B cell (primary cell): ENCODE results near the gene EDN3. TPM values are rescaled to one million over a fixed set of nuclear protein-coding genes. Genes with fewer than 3 reads are reported as not detected.

ENCODE experiments used
- ATAC-seq: fragments of 200-7000 bp; cut with Tn5 transposase; one replicate; pipeline ENCODE4 v1.10.0; 2021; ENCODE audit warnings: low read depth, mild to moderate bottlenecking, moderate number of reproducible peaks, moderate library complexity
- CTCF ChIA-PET: fragments of 350-600 bp; sonication (Branson Sonifier 250); formaldehyde crosslinking; loops from one replicate; lab custom pipeline; 2021; ENCODE audit warnings: antibody characterized with exemption, inconsistent platforms; lab: Charles Lee
- POLR2A ChIA-PET: fragments of 350-600 bp; sonication (Branson Sonifier 250); formaldehyde crosslinking; loops from one replicate; lab custom pipeline; 2021; ENCODE audit warnings: antibody characterized with exemption; lab: Charles Lee
- DNase-seq: peaks from one replicate; pipeline ENCODE4 v3.0.0; 2013
- H2AFZ ChIP-seq: 2 replicates; pipeline ENCODE4 v1.6.1; 2012; ENCODE audit warnings: mild to moderate bottlenecking, low read depth, low read length; ENCODE audit not compliant: insufficient read depth, poor library complexity, severe bottlenecking
- H3K27ac ChIP-seq, 2 donors: 1 replicate in 1 of 2; 2 replicates in 1 of 2; pipeline ENCODE4 v1.5.1; 2012 to 2013; ENCODE audit warnings: low read length in 2 of 2, mild to moderate bottlenecking in 2 of 2, moderate library complexity in 1 of 2
- H3K27me3 ChIP-seq, 4 experiments: fragments of 200-600 bp in 1 of 4; sonication (generic) in 1 of 4; replicated peaks in 1 of 4; 1 replicate in 2 of 4; 2 replicates in 2 of 4; pipeline versions ENCODE4 v1.6.1 to v1.7.0; 2013 to 2016; ENCODE audit warnings: low read length in 3 of 4, mild to moderate bottlenecking in 2 of 4, mixed read lengths in 1 of 4, moderate library complexity in 1 of 4; ENCODE audit not compliant: insufficient read depth in 4 of 4, control insufficient read depth in 3 of 4; ENCODE audit errors: control extremely low read depth in 1 of 4
- H3K36me3 ChIP-seq, 2 experiments: replicated peaks in 1 of 2; 1 replicate in 1 of 2; 2 replicates in 1 of 2; pipeline versions ENCODE4 v1.6.1 to v1.7.1; 2013; ENCODE audit warnings: low read length in 1 of 2; ENCODE audit not compliant: insufficient read depth in 2 of 2, control insufficient read depth in 1 of 2; ENCODE audit errors: control extremely low read depth in 1 of 2, extremely low read depth in 1 of 2
- H3K4me1 ChIP-seq, 2 donors: fragments of 200-600 bp in 1 of 2; sonication (generic) in 1 of 2; 1 replicate in 1 of 2; 2 replicates in 1 of 2; pipeline versions ENCODE4 v1.5.1 to v1.6.1; 2013 to 2017; ENCODE audit warnings: low read length in 2 of 2; ENCODE audit not compliant: control insufficient read depth in 2 of 2, insufficient read depth in 2 of 2
- H3K4me2 ChIP-seq: replicated peaks from 2 replicates; pipeline ENCODE3; 2012; ENCODE audit warnings: mild to moderate bottlenecking, low read depth, low read length; ENCODE audit not compliant: poor library complexity, severe bottlenecking
- H3K4me3 ChIP-seq, 5 experiments: fragments of 200-600 bp in 1 of 5; sonication (generic) in 1 of 5; 1 replicate in 3 of 5; 2 replicates in 2 of 5; pipeline versions ENCODE4 v1.5.1 to v1.7.0; 2011 to 2016; ENCODE audit warnings: low read length in 4 of 5, mild to moderate bottlenecking in 4 of 5, low read depth in 2 of 5, control low read depth in 1 of 5, moderate library complexity in 1 of 5; ENCODE audit not compliant: insufficient read depth in 1 of 5; ENCODE audit errors: control extremely low read depth in 1 of 5, extremely low read depth in 1 of 5
- H3K79me2 ChIP-seq: fragments of 200-600 bp; sonication (generic); one replicate; pipeline ENCODE4 v1.6.0; 2016; ENCODE audit warnings: low read length; ENCODE audit not compliant: control insufficient read depth, insufficient read depth
- H3K9ac ChIP-seq: fragments of 200-600 bp; sonication (generic); 2 replicates; pipeline ENCODE4 v1.6.1; 2017; ENCODE audit warnings: mild to moderate bottlenecking, low read length, moderate library complexity
- H3K9me3 ChIP-seq, 3 donors: one replicate each; pipeline versions ENCODE4 v1.6.1 to v1.7.1; 2013; ENCODE audit warnings: low read length in 2 of 3; ENCODE audit not compliant: control insufficient read depth in 2 of 3, insufficient read depth in 1 of 3; ENCODE audit errors: control extremely low read depth in 1 of 3
- H4K20me1 ChIP-seq: 2 replicates; pipeline ENCODE4 v1.6.0; 2012; ENCODE audit warnings: mild to moderate bottlenecking, low read length; ENCODE audit not compliant: insufficient read depth, control insufficient read depth, poor library complexity, severe bottlenecking
- H3K27ac Mint-ChIP-seq: one replicate; pipeline ENCODE4 v1.8.0; 2021; ENCODE audit warnings: mixed read lengths
- H3K27me3 Mint-ChIP-seq: one replicate; pipeline ENCODE4 v1.8.0; 2021; ENCODE audit warnings: mixed read lengths
- H3K4me1 Mint-ChIP-seq: one replicate; pipeline ENCODE4 v1.8.0; 2021; ENCODE audit warnings: mixed read lengths
- H3K4me3 Mint-ChIP-seq: one replicate; pipeline ENCODE4 v1.8.0; 2021; ENCODE audit warnings: mixed read lengths
- H3K9me3 Mint-ChIP-seq: one replicate; pipeline ENCODE4 v1.8.0; 2022; ENCODE audit warnings: mixed read lengths; ENCODE audit not compliant: insufficient read depth
- CTCF ChIP-seq: fragments of 200-600 bp; IDR thresholded peaks from one replicate; pipeline ENCODE4 v1.8.0; 2022; ENCODE audit warnings: antibody characterized with exemption, mild to moderate bottlenecking
- EZH2 ChIP-seq: IDR thresholded peaks from 2 replicates; pipeline ENCODE4 v1.6.1; 2012; ENCODE audit warnings: borderline replicate concordance, low read depth, mild to moderate bottlenecking, moderate library complexity, low read length; ENCODE audit not compliant: insufficient read depth, poor library complexity, severe bottlenecking
- WGBS: methylation state at CpG from one replicate; pipeline ENCODE4 v1.1.5; 2013; ENCODE audit warnings: missing lambda C conversion rate; ENCODE audit not compliant: insufficient coverage; 5-methylcytosine and 5-hydroxymethylcytosine counted together
- intact Hi-C: fragments of 100-400 bp; cut with micrococcal nuclease; formaldehyde crosslinking; loops from one replicate; pipeline ENCODE4 v1.10.0; 2022
- polyA plus RNA-seq: library from polyadenylated mRNA; depleted of rRNA; stranded (reverse); fragments of >200 nt; gene quantifications from 2 replicates; pipeline ENCODE4 v1.2.3, GENCODE V29; 2012
- total RNA-seq, 2 donors: library from RNA; stranded (reverse); fragments of 120-200 nt in 1 of 2; gene quantifications; 1 replicate in 1 of 2; 2 replicates in 1 of 2; pipeline versions ENCODE4 v1.2.3 to v1.2.4, GENCODE V29; 2013 to 2022

Gene EDN3
- total and polyA plus RNA-seq, 2 donors (not counting 1 experiment from before 2014, with no cell fraction given) = 0.04 TPM; not detected in 1

GRCh38 chr20:59371431-59371830, 71.0 kb downstream of the EDN3 start:
- H3K4me3 Mint-ChIP-seq = no peak overlapping the region
- H3K27me3 Mint-ChIP-seq = peaks cover 24% of the 10 kb centered on the region
- peaks cover 0 to 3% (median 0%) of the 10 kb centered on the region in 4 experiments for H3K27me3 ChIP-seq
- no peaks in the 10 kb centered on the region for H3K79me2 ChIP-seq
- no peak for ATAC-seq
- H4K20me1 ChIP-seq = no peaks in the 10 kb centered on the region
- no peak overlapping the region for H3K4me3 ChIP-seq
- H3K27ac Mint-ChIP-seq = no peak overlapping the region
- TF ChIP-seq CTCF = no peak
- TF ChIP-seq EZH2 = no peak
- H3K9me3 Mint-ChIP-seq = no peaks in the 10 kb centered on the region
- no peak overlapping the region for H3K27ac ChIP-seq
- H3K4me2 ChIP-seq = no peak overlapping the region
- intact Hi-C loops = no loop called here
- H3K4me1 Mint-ChIP-seq = no peaks in the 10 kb centered on the region
- DNase-seq = no peak
- ChIA-PET CTCF (no interaction called here), POLR2A (no interaction called here)
- no peaks in the 10 kb centered on the region for H3K9me3 ChIP-seq
- H3K4me1 ChIP-seq = no peaks in the 10 kb centered on the region
- H3K36me3 ChIP-seq = no peaks in the 10 kb centered on the region
- H2AFZ ChIP-seq = no peak overlapping the region
- H3K9ac ChIP-seq = no peak overlapping the region
- 91% methylated on average over 5 of the region's 6 CpGs for WGBS

DNA sequence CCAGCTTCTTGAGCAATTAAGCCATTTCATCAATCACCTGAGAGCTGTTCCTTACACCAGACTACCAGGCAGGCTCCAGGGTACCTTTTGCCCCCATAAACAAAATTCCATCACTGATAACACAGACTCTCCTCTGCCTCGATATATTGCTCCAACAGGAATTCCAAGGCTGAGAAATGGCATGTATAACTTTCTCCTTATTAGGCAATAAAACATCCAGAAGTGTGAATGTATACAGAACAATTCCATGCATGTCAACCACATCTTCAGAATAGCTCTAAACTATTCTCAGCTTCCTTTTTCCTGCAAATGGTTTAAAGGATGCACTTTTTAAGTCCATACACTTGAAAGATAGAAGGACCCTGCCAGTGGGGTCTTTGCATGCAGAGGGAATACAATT, 73.8 kb downstream of the EDN3 start:
- ChIA-PET CTCF (no interaction called here), POLR2A (no interaction called here)
- H3K4me1 ChIP-seq = no peaks in the 10 kb centered on the region
- H3K27ac ChIP-seq = no peak overlapping the region
- H3K4me1 Mint-ChIP-seq = no peaks in the 10 kb centered on the region
- H3K4me2 ChIP-seq = no peak overlapping the region
- no peak overlapping the region for H3K4me3 Mint-ChIP-seq
- no peak overlapping the region for H3K27ac Mint-ChIP-seq
- peaks cover 33% of the 10 kb centered on the region for H3K27me3 Mint-ChIP-seq
- DNase-seq (no peak), ATAC-seq (no peak)
- no peaks in the 10 kb centered on the region for H3K9me3 Mint-ChIP-seq
- H3K27me3 ChIP-seq = peaks cover 0 to 3% (median under 1%) of the 10 kb centered on the region in 4 experiments
- no peak overlapping the region for H3K4me3 ChIP-seq
- intact Hi-C loops = no loop called here
- no peak overlapping the region for H3K9ac ChIP-seq
- H3K9me3 ChIP-seq = no peaks in the 10 kb centered on the region
- no peak overlapping the region for H2AFZ ChIP-seq
- H3K36me3 ChIP-seq = no peaks in the 10 kb centered on the region
- H3K79me2 ChIP-seq = no peaks in the 10 kb centered on the region
- no peaks in the 10 kb centered on the region for H4K20me1 ChIP-seq
- no peak for TF ChIP-seq EZH2
- TF ChIP-seq CTCF = no peak
- no CpG with 5 or more reads among the region's 1 CpG for WGBS
